ENCODE measurements around the gene CDK11B. TPM values are rescaled to one million over a fixed set of nuclear protein-coding genes. Genes with fewer than 3 reads are reported as not detected.
A peak's percentile ranks its signal among the peaks of the same experiment; 100 is the strongest.

Gene CDK11B
- total RNA-seq, 1 donor from 2014 or later = 16.5 TPM

- no peaks in the 10 kb centered on the region for H3K9me3 ChIP-seq
- no peak for TF ChIP-seq POLR2A (IDR thresholded peaks at IDR 0.05)
- TF ChIP-seq POLR2AphosphoS5 (IDR thresholded peaks at IDR 0.05; ENCODE audit: insufficient read depth in 1 of 2, low read depth in 1 of 2) = no peak
- TF ChIP-seq CTCF (IDR thresholded peaks at IDR 0.05) = no peak
- H3K4me3 ChIP-seq = no peak overlapping the region
Measured at GRCh38 chr1:1602304-1602967, 56.4 kb downstream of the CDK11B start.

GRCh38 chr1:1601564-1602303, 57.1 kb downstream of the CDK11B start:
- no peak overlapping the region for H3K27ac ChIP-seq
- no peaks in the 10 kb centered on the region for H3K9me3 ChIP-seq
- TF ChIP-seq POLR2A (IDR thresholded peaks at IDR 0.05) (no peak), CTCF (IDR thresholded peaks at IDR 0.05) (no peak), POLR2AphosphoS5 (IDR thresholded peaks at IDR 0.05; ENCODE audit: insufficient read depth in 1 of 2, low read depth in 1 of 2) (no peak)
- DNase-seq (ENCODE audit: extremely low spot score in 2 of 2) = no peak
- H3K27me3 ChIP-seq = peaks cover 3% of the 10 kb centered on the region
- intact Hi-C loops (cut with DNase I) = no loop called here
- H3K4me3 ChIP-seq = no peak overlapping the region
- H3K4me1 ChIP-seq = peaks cover 9% of the 10 kb centered on the region
- no peaks in the 10 kb centered on the region for H3K36me3 ChIP-seq

More at GRCh38 chr1:1602304-1602967, 56.4 kb downstream of the CDK11B start:
- no peak for DNase-seq (ENCODE audit: extremely low spot score in 2 of 2)
- intact Hi-C loops (cut with DNase I) = no loop called here
- peaks cover 9% of the 10 kb centered on the region for H3K4me1 ChIP-seq
- H3K27me3 ChIP-seq = peaks cover 3% of the 10 kb centered on the region
- H3K27ac ChIP-seq = no peak overlapping the region
- no peaks in the 10 kb centered on the region for H3K36me3 ChIP-seq

- Histone ChIP-seq H3K27ac (no peak overlapping the region), H3K4me3 (peak overlapping the region in 1 of 2 donors; percentile 47), H3K9me3 (no peaks in the 10 kb centered on the region), H3K4me1 (peaks cover 9% of the 10 kb centered on the region), H3K27me3 (peaks cover 3% of the 10 kb centered on the region), H3K36me3 (no peaks in the 10 kb centered on the region)
- intact Hi-C loops (cut with DNase I) = no loop called here
- no peak for TF ChIP-seq POLR2AphosphoS5 (IDR thresholded peaks at IDR 0.05; ENCODE audit: insufficient read depth in 1 of 2, low read depth in 1 of 2)
- no peak for TF ChIP-seq CTCF (IDR thresholded peaks at IDR 0.05)
- no peak for TF ChIP-seq POLR2A (IDR thresholded peaks at IDR 0.05)
- DNase-seq (ENCODE audit: extremely low spot score in 2 of 2) = no peak
Measured at GRCh38 chr1:1600861-1601563, 57.8 kb downstream of the CDK11B start.

GRCh38 chr1:1599935-1600860, 58.6 kb downstream of the CDK11B start, which contains the start of gene FNDC10:
FNDC10 (minus strand) TSS chr1:1600135; CDS start chr1:1600015, 120 bp downstream.
- Histone ChIP-seq H3K4me3 (peak within 1 kb of the TSS; percentile 47), H3K36me3 (no peaks in the 10 kb centered on the region), H3K4me1 (peaks cover 9% of the 10 kb centered on the region), H3K27ac (no peak within 1 kb of the TSS), H3K27me3 (peaks cover 3% of the 10 kb centered on the region), H3K9me3 (no peaks in the 10 kb centered on the region)
- intact Hi-C loops (cut with DNase I) = no loop called here
- no peak for DNase-seq (ENCODE audit: extremely low spot score in 2 of 2)
- no peak for TF ChIP-seq POLR2A (IDR thresholded peaks at IDR 0.05)

Measured in vagina (tissue), 2 donors.